H1 (cell line): ENCODE data around the gene RLN1.

Experiments
- EZH2 ChIP-seq: fragments of 200-600 bp; sonication (generic); IDR thresholded peaks from 2 replicates; pipeline ENCODE4 v1.7.1; 2012; ENCODE audit warnings: low read depth, mild to moderate bottlenecking, moderate library complexity, low read length, inconsistent platforms; ENCODE audit not compliant: severe bottlenecking
- TF ChIP-seq, protein P1 (sequence below): IDR thresholded peaks from 2 replicates; pipeline ENCODE4 v1.6.1; 2012; ENCODE audit warnings: inconsistent platforms

DNA sequence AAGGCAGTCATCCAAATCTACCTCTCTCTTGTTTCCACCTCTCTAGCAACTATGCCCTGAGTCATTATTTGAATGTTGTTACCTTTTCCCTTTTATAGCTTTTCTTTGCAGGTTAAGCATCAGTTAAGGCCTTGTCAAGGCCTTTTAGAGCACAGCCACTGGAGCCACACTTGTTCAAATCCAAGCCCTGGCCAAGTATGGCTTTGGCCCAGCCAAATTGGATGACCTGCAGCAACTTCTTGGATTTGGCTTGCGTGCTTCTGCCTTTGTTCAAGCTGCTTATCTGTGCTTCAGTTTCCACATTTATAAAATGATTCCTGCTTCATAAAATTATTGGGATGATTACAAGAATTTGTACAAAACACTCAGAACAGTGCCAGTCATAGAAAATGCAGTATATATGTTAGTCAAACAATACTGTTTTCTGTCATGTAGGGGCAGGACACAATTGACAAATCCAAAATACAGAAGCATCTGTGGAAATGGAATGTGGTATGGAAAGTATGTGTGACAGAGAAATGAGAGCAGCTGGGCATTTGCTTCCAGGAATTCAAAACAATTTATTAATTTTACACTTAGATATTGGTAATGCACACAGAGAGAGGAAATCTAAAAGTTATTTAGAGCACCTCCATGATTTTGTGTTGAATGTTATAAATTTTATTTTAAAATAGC lies 17.9 kb upstream of the RLN1 start:
- TF ChIP-seq, protein P1, sequence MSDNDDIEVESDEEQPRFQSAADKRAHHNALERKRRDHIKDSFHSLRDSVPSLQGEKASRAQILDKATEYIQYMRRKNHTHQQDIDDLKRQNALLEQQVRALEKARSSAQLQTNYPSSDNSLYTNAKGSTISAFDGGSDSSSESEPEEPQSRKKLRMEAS, result no peak
- TF ChIP-seq EZH2, result no peak
